ENCODE data around the gene TRPC1.

DNA sequence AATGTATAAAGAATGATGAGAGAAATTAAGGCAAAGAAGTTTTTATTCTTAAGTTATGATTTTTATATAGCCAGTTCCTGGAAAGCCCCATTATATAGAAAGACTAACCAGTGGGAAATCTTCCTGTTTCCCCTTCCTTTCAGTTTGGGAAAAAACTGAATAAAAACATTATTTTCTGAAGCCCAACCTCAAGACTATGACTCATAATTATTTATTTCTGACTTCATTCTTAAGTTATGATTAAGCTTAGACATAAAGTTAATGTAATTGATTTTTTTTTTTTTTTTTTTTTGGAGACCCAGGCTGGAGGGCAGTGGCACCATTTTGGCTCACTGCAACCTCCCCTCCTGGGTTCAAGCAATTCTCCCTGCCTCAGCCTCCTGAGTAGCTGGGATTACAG, 55.8 kb downstream of the TRPC1 start:
- TF ChIP-seq EP300 (IDR thresholded peaks at IDR 0.05), result no peak
- TF ChIP-seq, protein P1, sequence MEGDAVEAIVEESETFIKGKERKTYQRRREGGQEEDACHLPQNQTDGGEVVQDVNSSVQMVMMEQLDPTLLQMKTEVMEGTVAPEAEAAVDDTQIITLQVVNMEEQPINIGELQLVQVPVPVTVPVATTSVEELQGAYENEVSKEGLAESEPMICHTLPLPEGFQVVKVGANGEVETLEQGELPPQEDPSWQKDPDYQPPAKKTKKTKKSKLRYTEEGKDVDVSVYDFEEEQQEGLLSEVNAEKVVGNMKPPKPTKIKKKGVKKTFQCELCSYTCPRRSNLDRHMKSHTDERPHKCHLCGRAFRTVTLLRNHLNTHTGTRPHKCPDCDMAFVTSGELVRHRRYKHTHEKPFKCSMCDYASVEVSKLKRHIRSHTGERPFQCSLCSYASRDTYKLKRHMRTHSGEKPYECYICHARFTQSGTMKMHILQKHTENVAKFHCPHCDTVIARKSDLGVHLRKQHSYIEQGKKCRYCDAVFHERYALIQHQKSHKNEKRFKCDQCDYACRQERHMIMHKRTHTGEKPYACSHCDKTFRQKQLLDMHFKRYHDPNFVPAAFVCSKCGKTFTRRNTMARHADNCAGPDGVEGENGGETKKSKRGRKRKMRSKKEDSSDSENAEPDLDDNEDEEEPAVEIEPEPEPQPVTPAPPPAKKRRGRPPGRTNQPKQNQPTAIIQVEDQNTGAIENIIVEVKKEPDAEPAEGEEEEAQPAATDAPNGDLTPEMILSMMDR (IDR thresholded peaks at IDR 0.05), result no peak

Measured in gastroesophageal sphincter (tissue), 3 donors.